ENCODE measurements around the gene ZNF689. TPM values are rescaled to one million over a fixed set of nuclear protein-coding genes. Genes with fewer than 3 reads are reported as not detected.

Gene ZNF689
- total and polyA plus RNA-seq, 2 donors (not counting 1 experiment from before 2014, with no cell fraction given): 3.5 to 6.1 TPM

- Histone ChIP-seq H3K27ac (ENCODE audit: insufficient read depth, low read length) (no peak overlapping the region), H4K20me1 (ENCODE audit: control insufficient read depth, extremely low read depth, insufficient read depth, low read length) (no peaks in the 10 kb centered on the region)
Observed at GRCh38 chr16:30567991-30568638, 42.1 kb downstream of the ZNF689 start.

GRCh38 chr16:30567160-30567990 lies 42.8 kb downstream of the ZNF689 start:
- H3K79me2 ChIP-seq (ENCODE audit: control insufficient read depth, insufficient read depth, low read length): no peaks in the 10 kb centered on the region
- no peaks in the 10 kb centered on the region for H3K9me3 ChIP-seq (ENCODE audit: control insufficient read depth, insufficient read depth, low read depth, low read length)
- H3K36me3 ChIP-seq (ENCODE audit: control insufficient read depth, insufficient read depth, low read length): no peaks in the 10 kb centered on the region
- H3K4me2 ChIP-seq (ENCODE audit: extremely low read depth, insufficient read depth, low read length): no peak overlapping the region
- H3K27me3 ChIP-seq (ENCODE audit: control insufficient read depth, insufficient read depth, low read length): peaks cover 5% of the 10 kb centered on the region
- no peak overlapping the region for H3K27ac ChIP-seq (ENCODE audit: insufficient read depth, low read length)
- H4K20me1 ChIP-seq (ENCODE audit: control insufficient read depth, extremely low read depth, insufficient read depth, low read length): no peaks in the 10 kb centered on the region
- no peak overlapping the region for H3K9ac ChIP-seq (ENCODE audit: insufficient read depth, low read length)
- TF ChIP-seq, protein P1, sequence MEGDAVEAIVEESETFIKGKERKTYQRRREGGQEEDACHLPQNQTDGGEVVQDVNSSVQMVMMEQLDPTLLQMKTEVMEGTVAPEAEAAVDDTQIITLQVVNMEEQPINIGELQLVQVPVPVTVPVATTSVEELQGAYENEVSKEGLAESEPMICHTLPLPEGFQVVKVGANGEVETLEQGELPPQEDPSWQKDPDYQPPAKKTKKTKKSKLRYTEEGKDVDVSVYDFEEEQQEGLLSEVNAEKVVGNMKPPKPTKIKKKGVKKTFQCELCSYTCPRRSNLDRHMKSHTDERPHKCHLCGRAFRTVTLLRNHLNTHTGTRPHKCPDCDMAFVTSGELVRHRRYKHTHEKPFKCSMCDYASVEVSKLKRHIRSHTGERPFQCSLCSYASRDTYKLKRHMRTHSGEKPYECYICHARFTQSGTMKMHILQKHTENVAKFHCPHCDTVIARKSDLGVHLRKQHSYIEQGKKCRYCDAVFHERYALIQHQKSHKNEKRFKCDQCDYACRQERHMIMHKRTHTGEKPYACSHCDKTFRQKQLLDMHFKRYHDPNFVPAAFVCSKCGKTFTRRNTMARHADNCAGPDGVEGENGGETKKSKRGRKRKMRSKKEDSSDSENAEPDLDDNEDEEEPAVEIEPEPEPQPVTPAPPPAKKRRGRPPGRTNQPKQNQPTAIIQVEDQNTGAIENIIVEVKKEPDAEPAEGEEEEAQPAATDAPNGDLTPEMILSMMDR (conservative IDR thresholded peaks at IDR 0.05 in 1 of 2, IDR thresholded peaks at IDR 0.05 in 1 of 2; ENCODE audit: low read depth in 1 of 2, low read length in 2 of 2): no peak
- no peak for TF ChIP-seq EZH2 (IDR thresholded peaks at IDR 0.05; ENCODE audit: low read length, missing control alignments)
- no peak overlapping the region for H3K4me3 ChIP-seq (replicated peaks in 1 of 4; ENCODE audit: control extremely low read depth in 1 of 4, insufficient read depth in 1 of 4, low read depth in 3 of 4, low read length in 4 of 4)
- H2AFZ ChIP-seq (ENCODE audit: low read length): no peak overlapping the region
- no peak for DNase-seq (ENCODE audit: low read depth in 2 of 2)
- H3K4me1 ChIP-seq (ENCODE audit: control insufficient read depth, extremely low read depth, insufficient read depth, low read length): peaks cover 3% of the 10 kb centered on the region

More at GRCh38 chr16:30567991-30568638, 42.1 kb downstream of the ZNF689 start:
- Histone ChIP-seq H2AFZ (ENCODE audit: low read length) (no peak overlapping the region), H3K4me2 (ENCODE audit: extremely low read depth, insufficient read depth, low read length) (no peak overlapping the region), H3K9me3 (ENCODE audit: control insufficient read depth, insufficient read depth, low read depth, low read length) (no peaks in the 10 kb centered on the region), H3K9ac (ENCODE audit: insufficient read depth, low read length) (no peak overlapping the region), H3K4me3 (replicated peaks in 1 of 4; ENCODE audit: control extremely low read depth in 1 of 4, insufficient read depth in 1 of 4, low read depth in 3 of 4, low read length in 4 of 4) (no peak overlapping the region), H3K36me3 (ENCODE audit: control insufficient read depth, insufficient read depth, low read length) (no peaks in the 10 kb centered on the region), H3K79me2 (ENCODE audit: control insufficient read depth, insufficient read depth, low read length) (no peaks in the 10 kb centered on the region), H3K27me3 (ENCODE audit: control insufficient read depth, insufficient read depth, low read length) (peaks cover 5% of the 10 kb centered on the region), H3K4me1 (ENCODE audit: control insufficient read depth, extremely low read depth, insufficient read depth, low read length) (peaks cover 3% of the 10 kb centered on the region)
- peak; percentile 59 to 72 for DNase-seq (ENCODE audit: low read depth in 2 of 2)
- TF ChIP-seq, protein P1 (conservative IDR thresholded peaks at IDR 0.05 in 1 of 2, IDR thresholded peaks at IDR 0.05 in 1 of 2; ENCODE audit: low read depth in 1 of 2, low read length in 2 of 2): no peak
- no peak for TF ChIP-seq EZH2 (IDR thresholded peaks at IDR 0.05; ENCODE audit: low read length, missing control alignments)

- H3K4me1 ChIP-seq (ENCODE audit: control insufficient read depth, extremely low read depth, insufficient read depth, low read length): no peaks in the 10 kb centered on the region
- no peak overlapping the region for H3K4me3 ChIP-seq (replicated peaks in 1 of 4; ENCODE audit: control extremely low read depth in 1 of 4, insufficient read depth in 1 of 4, low read depth in 3 of 4, low read length in 4 of 4)
- no peak overlapping the region for H3K9ac ChIP-seq (ENCODE audit: insufficient read depth, low read length)
- no peaks in the 10 kb centered on the region for H4K20me1 ChIP-seq (ENCODE audit: control insufficient read depth, extremely low read depth, insufficient read depth, low read length)
- peaks cover 5% of the 10 kb centered on the region for H3K27me3 ChIP-seq (ENCODE audit: control insufficient read depth, insufficient read depth, low read length)
- no peak for TF ChIP-seq EZH2 (IDR thresholded peaks at IDR 0.05; ENCODE audit: low read length, missing control alignments)
- TF ChIP-seq, protein P1 (conservative IDR thresholded peaks at IDR 0.05 in 1 of 2, IDR thresholded peaks at IDR 0.05 in 1 of 2; ENCODE audit: low read depth in 1 of 2, low read length in 2 of 2): no peak
- H3K4me2 ChIP-seq (ENCODE audit: extremely low read depth, insufficient read depth, low read length): no peak overlapping the region
- H3K79me2 ChIP-seq (ENCODE audit: control insufficient read depth, insufficient read depth, low read length): no peaks in the 10 kb centered on the region
- DNase-seq (ENCODE audit: low read depth in 2 of 2): no peak
- no peaks in the 10 kb centered on the region for H3K36me3 ChIP-seq (ENCODE audit: control insufficient read depth, insufficient read depth, low read length)
- H3K9me3 ChIP-seq (ENCODE audit: control insufficient read depth, insufficient read depth, low read depth, low read length): no peaks in the 10 kb centered on the region
- H2AFZ ChIP-seq (ENCODE audit: low read length): no peak overlapping the region
- H3K27ac ChIP-seq (ENCODE audit: insufficient read depth, low read length): no peak overlapping the region
Observed at GRCh38 chr16:30566531-30566930, 43.7 kb downstream of the ZNF689 start.

Measured in fibroblast of lung (primary cell).